Measurements from ENCODE around the gene PSMB8.
"Not testable (repeated sequence)": the region's sequence is repeated elsewhere in the genome, so short reads cannot be mapped to it uniquely, and the experiment has no call there.

PSMB8 gene

GRCh38 chr6:32843979-32844838, at the start of gene PSMB8:
Gene PSMB8 (minus strand): TSS chr6:32844047. CDS start chr6:32843996, 51 bp downstream.
- DNase-seq: peak; percentile 95

- no peak for DNase-seq
Observed at GRCh38 chr6:32890831-32891230, 47.0 kb upstream of the PSMB8 start.

- DNase-seq: no peak
Observed at GRCh38 chr6:32889533-32889932, 45.7 kb upstream of the PSMB8 start.

- DNase-seq: no peak
Observed at GRCh38 chr6:32888576-32888975, 44.7 kb upstream of the PSMB8 start.

GRCh38 chr6:32887616-32888015, 43.8 kb upstream of the PSMB8 start:
- no peak for DNase-seq

- DNase-seq: no peak
Observed at GRCh38 chr6:32886681-32887383, 43.0 kb upstream of the PSMB8 start.

- DNase-seq: no peak
Observed at GRCh38 chr6:32885698-32886286, 41.9 kb upstream of the PSMB8 start.

GRCh38 chr6:32883789-32884188, 39.9 kb upstream of the PSMB8 start:
- no peak for DNase-seq

GRCh38 chr6:32882879-32883250, 39.0 kb upstream of the PSMB8 start:
- no peak for DNase-seq

GRCh38 chr6:32880962-32881361, 37.1 kb upstream of the PSMB8 start:
- not testable (repeated sequence) for DNase-seq

GRCh38 chr6:32879691-32880090, 35.8 kb upstream of the PSMB8 start:
- DNase-seq: no peak

- DNase-seq: no peak
Observed at GRCh38 chr6:32876603-32877002, 32.8 kb upstream of the PSMB8 start.

- not testable (repeated sequence) for DNase-seq
Observed at GRCh38 chr6:32873947-32874346, 30.1 kb upstream of the PSMB8 start.

GRCh38 chr6:32868257-32868788, 24.5 kb upstream of the PSMB8 start:
- DNase-seq: peak; percentile 80

- no peak for DNase-seq
Observed at GRCh38 chr6:32867554-32868256, 23.9 kb upstream of the PSMB8 start.

GRCh38 chr6:32867022-32867477, 23.2 kb upstream of the PSMB8 start:
- no peak for DNase-seq

GRCh38 chr6:32865724-32866443, 22.0 kb upstream of the PSMB8 start:
- DNase-seq: no peak

GRCh38 chr6:32862725-32863124, 18.9 kb upstream of the PSMB8 start:
- no peak for DNase-seq

- DNase-seq: no peak
Observed at GRCh38 chr6:32860674-32861073, 16.8 kb upstream of the PSMB8 start.

GRCh38 chr6:32858194-32858593, 14.3 kb upstream of the PSMB8 start:
- no peak for DNase-seq

GRCh38 chr6:32857156-32857891, 13.5 kb upstream of the PSMB8 start:
- no peak for DNase-seq
